ENCODE data around the gene NINL. TPM values are rescaled to one million over a fixed set of nuclear protein-coding genes. Genes with fewer than 3 reads are reported as not detected.

Gene NINL
- total RNA-seq, 1 donor, result 8.2 TPM

DNA sequence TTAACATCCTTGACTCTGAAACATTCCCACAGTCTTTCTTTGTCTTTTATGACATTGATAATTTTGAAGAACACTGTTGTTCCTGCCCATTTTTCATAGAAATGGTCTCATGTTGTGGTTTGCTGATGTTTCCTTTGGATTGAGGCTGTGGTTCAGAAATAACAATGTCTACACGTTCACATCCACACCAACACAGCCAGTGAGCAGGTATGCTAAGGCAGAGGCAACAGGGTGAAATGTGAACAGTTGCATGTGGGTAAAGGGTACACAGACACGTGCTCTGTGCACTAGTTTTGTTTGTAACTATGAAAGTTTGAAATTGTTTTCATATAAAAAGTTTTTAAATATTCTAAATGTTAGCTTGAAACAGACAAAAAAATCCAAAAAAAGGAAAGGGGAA, 99.5 kb downstream of the NINL start:
- DNase-seq (ENCODE audit: low read depth), result no peak
- H3K4me3 ChIP-seq (ENCODE audit: low read depth, low read length), result no peak overlapping the region
- TF ChIP-seq, protein P1, sequence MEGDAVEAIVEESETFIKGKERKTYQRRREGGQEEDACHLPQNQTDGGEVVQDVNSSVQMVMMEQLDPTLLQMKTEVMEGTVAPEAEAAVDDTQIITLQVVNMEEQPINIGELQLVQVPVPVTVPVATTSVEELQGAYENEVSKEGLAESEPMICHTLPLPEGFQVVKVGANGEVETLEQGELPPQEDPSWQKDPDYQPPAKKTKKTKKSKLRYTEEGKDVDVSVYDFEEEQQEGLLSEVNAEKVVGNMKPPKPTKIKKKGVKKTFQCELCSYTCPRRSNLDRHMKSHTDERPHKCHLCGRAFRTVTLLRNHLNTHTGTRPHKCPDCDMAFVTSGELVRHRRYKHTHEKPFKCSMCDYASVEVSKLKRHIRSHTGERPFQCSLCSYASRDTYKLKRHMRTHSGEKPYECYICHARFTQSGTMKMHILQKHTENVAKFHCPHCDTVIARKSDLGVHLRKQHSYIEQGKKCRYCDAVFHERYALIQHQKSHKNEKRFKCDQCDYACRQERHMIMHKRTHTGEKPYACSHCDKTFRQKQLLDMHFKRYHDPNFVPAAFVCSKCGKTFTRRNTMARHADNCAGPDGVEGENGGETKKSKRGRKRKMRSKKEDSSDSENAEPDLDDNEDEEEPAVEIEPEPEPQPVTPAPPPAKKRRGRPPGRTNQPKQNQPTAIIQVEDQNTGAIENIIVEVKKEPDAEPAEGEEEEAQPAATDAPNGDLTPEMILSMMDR (IDR thresholded peaks at IDR 0.05; ENCODE audit: insufficient read depth, low read depth, low read length), result no peak

DNA sequence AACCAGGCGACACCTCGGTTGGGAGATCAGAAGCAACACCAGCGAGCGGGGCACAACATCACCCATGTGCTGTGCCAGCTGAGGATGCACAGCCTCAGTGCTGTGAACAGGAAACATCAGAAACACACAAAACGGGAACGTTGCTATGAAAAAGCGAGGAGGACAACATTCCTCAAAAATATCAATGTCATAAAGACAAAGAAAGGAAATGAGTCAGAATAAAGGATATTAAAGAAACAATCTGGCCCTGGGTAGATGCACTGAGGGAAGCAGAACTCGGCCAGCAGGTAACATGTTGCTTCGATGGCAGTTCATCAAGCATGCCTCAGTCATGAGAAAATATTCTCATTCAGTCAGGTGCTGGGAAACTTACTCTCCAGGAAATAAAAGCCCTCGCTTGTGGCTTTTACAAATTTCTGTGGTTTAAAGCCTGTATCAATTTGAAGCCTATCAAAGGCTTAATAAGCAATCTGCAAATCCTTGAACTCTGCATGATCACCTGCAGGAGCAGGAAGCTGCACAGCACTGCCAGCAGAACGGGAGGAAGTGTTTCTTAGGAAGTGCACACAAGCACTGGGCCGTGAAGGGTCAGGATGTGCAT, 100.3 kb downstream of the NINL start:
- TF ChIP-seq, protein P1 (IDR thresholded peaks at IDR 0.05; ENCODE audit: insufficient read depth, low read depth, low read length), result no peak
- no peak for DNase-seq (ENCODE audit: low read depth)

DNA sequence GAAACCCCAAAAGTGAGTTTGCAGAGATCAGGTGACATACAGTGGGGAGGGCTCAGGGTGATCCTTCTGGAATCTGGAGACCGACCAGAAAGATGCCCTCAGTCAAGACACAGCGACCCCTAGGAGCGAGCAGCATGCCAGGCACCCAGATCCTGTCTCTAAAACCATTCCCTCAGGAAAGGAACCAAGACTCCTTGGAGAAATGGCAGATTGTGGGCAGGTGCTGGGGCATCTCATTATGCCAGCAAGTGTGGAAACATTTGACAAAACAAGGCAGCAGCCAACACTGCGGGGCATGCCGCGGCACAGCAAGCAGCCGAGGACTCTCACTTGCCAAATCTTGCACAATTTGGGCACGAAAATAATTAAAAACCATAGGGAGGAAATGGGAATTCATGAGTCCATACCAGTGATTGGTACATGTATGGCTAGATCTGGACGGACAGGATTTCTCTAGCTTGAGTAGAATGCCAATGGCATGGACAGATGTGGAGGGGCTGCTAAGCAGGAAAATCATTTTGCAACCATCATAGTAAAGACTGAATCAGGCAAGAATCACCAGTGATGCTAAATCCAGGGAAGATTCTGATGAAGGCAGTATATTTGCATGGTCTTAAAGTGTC, 101.0 kb downstream of the NINL start:
- TF ChIP-seq, protein P1 (IDR thresholded peaks at IDR 0.05; ENCODE audit: insufficient read depth, low read depth, low read length), result no peak
- DNase-seq (ENCODE audit: low read depth), result no peak
- H3K4me3 ChIP-seq (ENCODE audit: low read depth, low read length), result no peak overlapping the region

More for the DNA sequence above, 100.3 kb downstream of the NINL start:
- no peak overlapping the region for H3K4me3 ChIP-seq (ENCODE audit: low read depth, low read length)

DNA sequence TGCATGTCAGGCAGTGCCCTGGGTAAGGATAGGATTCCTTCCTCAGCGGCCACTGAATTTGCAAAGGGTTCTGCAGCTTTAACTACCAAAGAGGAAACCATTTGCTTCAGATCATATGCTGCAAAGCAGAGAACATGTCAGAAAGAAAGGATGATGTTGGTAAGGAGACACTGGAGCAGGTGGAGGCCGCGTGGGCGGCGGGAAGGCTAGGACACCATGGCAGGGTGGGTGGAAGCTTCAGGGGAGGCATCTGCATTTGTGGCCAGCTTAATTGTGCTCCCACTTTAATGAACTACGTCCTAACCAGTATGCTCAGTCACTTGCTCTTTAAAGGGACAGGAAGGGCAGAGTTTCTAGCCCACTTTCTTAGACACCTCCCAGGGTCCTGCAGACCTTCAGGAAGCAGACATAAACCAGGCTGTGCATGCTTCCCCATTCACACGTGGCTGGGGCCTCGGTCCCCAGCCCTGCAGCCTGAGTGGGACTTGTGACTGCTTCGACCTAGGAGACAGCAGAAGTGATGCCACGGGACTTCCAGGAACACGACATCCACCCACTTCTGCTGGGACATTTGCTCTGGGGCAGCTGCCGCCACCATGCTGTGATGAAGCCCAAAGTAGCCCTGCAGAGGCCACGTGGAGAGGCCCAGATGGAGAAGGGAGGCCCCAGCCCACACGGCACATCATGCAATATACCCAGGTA, 101.7 kb downstream of the NINL start:
- H3K4me3 ChIP-seq (ENCODE audit: low read depth, low read length), result no peak overlapping the region
- no peak for DNase-seq (ENCODE audit: low read depth)
- TF ChIP-seq, protein P1 (IDR thresholded peaks at IDR 0.05; ENCODE audit: insufficient read depth, low read depth, low read length), result no peak

DNA sequence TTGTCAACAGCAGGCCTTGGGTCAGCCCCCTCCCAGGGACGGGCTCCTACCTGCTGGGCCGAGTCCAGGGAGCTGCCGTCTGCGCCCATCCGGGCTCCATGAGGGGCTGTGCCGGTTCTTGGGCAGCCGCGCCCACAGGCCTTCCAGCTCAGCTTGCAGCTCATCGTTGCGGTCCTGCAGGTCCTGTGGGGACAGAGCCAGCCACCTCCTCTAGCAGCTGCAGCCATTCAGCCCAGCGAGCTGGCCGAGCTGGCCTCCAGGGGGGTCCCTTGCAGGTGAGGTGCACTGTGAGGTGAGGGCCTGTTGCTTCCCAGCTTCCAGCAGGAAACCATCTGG, 103.4 kb downstream of the NINL start:
- no peak overlapping the region for H3K4me3 ChIP-seq (ENCODE audit: low read depth, low read length)
- no peak for DNase-seq (ENCODE audit: low read depth)
- TF ChIP-seq, protein P1 (IDR thresholded peaks at IDR 0.05; ENCODE audit: insufficient read depth, low read depth, low read length), result no peak

DNA sequence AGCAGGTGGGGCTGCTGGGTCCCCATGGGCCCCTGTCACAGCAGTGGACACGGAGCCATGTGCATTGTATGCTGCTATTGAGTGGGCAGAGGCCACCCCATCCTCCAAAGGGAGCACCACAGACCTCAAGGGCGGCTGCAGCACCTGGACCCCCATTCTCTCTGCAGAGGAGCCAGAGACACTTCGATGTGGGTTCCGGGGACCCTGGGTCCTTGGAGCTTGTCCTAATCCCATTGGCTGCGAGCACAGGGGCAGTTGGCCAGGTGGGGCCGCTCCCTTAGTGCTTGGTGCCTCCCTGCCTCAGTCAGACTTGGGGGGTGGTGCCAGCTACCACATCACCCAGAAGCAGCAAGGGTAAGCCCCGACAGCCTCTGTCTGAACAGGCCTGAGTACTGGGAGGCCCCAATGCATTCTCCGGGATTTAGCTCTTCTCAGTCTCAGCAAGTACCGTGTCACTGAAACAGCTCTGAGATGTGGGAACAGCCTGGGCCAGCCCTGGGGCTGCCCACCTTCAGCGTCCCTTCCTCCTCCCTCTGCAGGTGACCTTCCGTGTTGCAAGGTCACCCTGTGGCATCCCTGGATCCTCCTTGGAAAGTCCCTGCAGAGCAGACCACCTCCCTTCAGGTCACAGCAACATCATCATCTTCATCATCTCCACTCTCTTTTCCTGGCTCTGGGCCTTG, 104.0 kb downstream of the NINL start:
- TF ChIP-seq, protein P1 (IDR thresholded peaks at IDR 0.05; ENCODE audit: insufficient read depth, low read depth, low read length), result peak; percentile 17
- no peak for DNase-seq (ENCODE audit: low read depth)
- H3K4me3 ChIP-seq (ENCODE audit: low read depth, low read length), result no peak overlapping the region

Data from fibroblast of villous mesenchyme (primary cell).